Mammary epithelial cell (primary cell): Measurements from ENCODE around the gene MAD1L1.

Experiments used
- CTCF ChIP-seq, 2 donors: IDR thresholded peaks in 1 of 2; conservative IDR thresholded peaks in 1 of 2; 2 replicates each; pipeline ENCODE4 v1.5.1; 2011 to 2012; ENCODE audit warnings: inconsistent platforms in 2 of 2, low read length in 2 of 2, mild to moderate bottlenecking in 2 of 2, control low read depth in 1 of 2, low read depth in 1 of 2; ENCODE audit not compliant: insufficient read depth in 1 of 2; ENCODE audit errors: extremely low read depth in 1 of 2
- EZH2 ChIP-seq: IDR thresholded peaks from 2 replicates; pipeline ENCODE4 v1.6.1; 2012; ENCODE audit warnings: low read length, inconsistent platforms, borderline replicate concordance

- no peak for TF ChIP-seq CTCF (conservative IDR thresholded peaks at IDR 0.05 in 1 of 2, IDR thresholded peaks at IDR 0.05 in 1 of 2; ENCODE audit: extremely low read depth in 1 of 2, insufficient read depth in 1 of 2, low read depth in 1 of 2, low read length in 2 of 2)
- TF ChIP-seq EZH2: no peak
Measured at GRCh38 chr7:1902231-1902855, 330.4 kb downstream of the MAD1L1 start.
